Hepatocyte (in vitro differentiated cells): Measurements from ENCODE around the gene GALNT5.
"Not testable (repeated sequence)": the region's sequence is repeated elsewhere in the genome, so short reads cannot be mapped to it uniquely, and the experiment has no call there.

ENCODE experiments used
- CTCF ChIP-seq: fragments of 200-600 bp; sonication (generic); IDR thresholded peaks from 2 replicates; pipeline ENCODE4 v1.5.1; 2016; ENCODE audit warnings: antibody characterized with exemption, mild to moderate bottlenecking; ENCODE audit not compliant: poor library complexity
- EZH2 ChIP-seq: fragments of 200-600 bp; sonication (generic); IDR thresholded peaks from 2 replicates; pipeline ENCODE4 v1.6.1; 2016; ENCODE audit warnings: antibody characterized with exemption, mild to moderate bottlenecking, borderline replicate concordance
- EZH2phosphoT487 ChIP-seq: fragments of 200-600 bp; sonication (generic); IDR thresholded peaks from one replicate; pipeline ENCODE4 v1.6.1; 2018; ENCODE audit warnings: antibody characterized with exemption, mild to moderate bottlenecking, low read depth, moderate library complexity; ENCODE audit not compliant: unreplicated experiment, severe bottlenecking

DNA sequence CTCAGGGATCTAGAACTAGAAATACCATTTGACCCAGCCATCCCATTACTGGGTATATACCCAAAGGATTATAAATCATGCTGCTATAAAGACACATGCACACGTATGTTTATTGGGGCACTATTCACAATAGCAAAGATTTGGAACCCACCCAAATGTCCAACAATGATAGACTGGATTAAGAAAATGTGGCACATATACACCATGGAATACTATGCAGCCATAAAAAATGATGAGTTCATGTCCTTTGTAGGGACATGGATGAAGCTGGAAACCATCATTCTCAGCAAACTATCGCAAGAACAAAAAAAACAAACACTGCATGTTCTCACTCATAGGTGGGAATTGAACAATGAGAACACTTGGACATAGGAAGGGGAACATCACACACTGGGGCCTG lies 33.1 kb upstream of the GALNT5 start:
- not testable (repeated sequence) for TF ChIP-seq CTCF, EZH2, EZH2phosphoT487
